OCI-M2 (cell line): Measurements from ENCODE around the gene SGF29.
"Not testable (repeated sequence)": the region's sequence is repeated elsewhere in the genome, so short reads cannot be mapped to it uniquely, and the experiment has no call there.

Experiments used
- DNase-seq: peaks from one replicate; lab custom pipeline; 2025; ENCODE audit not compliant: unreplicated experiment; lab: John Stamatoyannopoulos, UW

SGF29 gene

DNA sequence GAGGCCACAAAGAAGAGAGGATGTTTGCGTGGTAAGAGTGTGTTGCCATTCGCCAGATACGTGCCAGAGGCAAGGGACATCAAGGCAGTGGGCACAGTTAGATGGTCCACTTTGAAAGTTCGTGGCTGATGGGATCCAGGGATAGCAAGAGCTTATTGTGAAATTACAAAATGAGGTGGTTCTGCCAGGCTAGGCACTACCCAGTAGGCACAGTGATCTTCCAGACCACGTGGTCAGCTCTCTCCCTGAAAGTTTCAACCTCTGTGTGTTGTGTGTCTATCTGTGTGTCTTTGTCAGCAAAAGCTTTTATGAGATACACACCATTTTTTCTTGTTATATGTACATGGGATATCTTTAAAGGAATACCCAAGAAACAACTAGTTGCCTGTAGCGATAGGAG is 9.5 kb downstream of the SGF29 start:
- no peak for DNase-seq

DNA sequence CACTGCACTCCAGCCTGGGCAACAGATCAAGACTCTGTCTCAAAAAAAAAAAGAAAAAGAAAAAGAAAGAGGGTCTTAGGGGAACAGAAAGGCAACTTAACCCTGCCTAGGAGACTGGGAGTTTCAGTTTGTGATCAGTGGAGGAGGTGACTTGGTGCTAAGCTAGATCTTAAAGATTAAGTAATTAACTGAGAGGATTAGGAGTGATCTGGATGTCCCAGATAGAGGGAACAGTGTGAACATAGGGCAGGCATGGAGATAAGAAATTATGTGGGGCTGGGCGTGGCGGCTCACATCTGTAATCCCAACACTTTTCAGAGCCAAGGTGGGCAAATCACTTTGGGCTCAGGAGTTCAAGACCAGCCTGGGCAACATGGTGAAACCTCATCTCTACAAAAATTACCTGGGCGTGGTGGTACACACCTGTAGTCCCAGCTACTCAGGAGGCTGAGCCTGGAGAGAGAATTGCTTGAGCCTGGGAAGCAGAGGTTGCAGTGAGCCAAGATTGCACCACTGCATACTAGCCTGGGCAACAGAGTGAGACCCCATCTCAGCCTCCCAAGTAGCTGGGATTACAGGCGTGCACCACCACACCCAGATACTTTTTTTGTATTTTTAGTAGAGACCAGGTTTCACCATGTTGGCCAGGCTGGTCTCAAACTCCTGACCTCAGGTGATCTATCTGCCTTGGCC is 12.7 kb downstream of the SGF29 start:
- DNase-seq, result not testable (repeated sequence)

GRCh38 chr16:28567292-28567691 is 13.6 kb downstream of the SGF29 start:
- no peak for DNase-seq

DNA sequence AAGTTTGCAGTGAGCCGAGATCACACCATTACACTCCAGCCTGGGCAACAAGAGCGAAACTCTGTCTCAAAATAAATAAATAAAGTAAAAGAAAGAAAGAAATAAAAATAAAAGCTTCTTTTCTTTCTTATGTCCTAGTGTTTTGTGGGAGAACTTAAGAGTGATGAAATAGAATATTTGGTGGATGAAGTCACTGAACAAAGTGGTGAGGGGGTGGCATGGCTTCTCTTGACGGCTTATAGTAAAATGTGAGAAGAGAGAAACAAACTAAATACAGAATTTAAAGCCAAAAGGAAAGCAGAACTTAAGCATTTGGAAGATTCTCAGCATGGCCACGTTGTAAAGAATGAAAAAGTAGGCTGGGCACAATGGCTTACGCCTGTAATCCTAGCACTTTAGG is 15.3 kb downstream of the SGF29 start:
- DNase-seq, result no peak

DNA sequence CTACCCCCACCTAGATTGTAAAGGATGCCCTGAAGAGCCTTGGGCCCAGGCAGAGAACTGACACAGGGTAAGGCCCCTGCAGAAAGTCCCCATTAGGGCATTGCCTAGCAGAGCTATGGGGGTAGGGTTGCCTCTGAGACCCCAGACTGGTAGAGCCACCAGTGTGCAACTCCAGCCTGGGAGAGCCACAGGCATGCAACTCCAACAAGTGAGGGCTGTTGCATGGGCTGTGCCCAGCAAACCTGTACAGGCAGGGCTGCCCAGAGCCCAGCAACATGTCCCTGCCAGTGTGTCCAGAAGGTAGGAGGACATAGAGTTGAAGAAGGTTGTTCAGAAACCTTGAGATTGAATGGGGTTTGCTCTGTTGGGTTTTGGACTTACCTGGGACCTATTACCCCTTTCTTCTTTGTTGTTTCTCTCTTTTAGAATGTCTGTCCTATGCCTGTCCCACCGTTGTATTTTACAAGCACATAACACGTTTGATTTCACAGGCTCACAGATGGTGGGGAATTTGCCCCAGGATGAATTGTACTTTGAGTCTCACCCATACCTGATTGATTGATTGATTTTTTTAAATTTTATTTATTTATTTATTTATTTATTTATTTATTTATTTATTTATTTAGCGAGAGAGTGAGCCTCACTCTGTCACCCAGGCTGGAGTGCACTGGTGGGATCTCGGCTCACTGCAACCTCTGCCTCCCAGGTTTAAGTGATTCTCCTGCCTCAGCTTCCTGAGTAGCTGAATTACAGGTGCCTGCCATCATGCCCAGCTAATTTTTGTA is 16.4 kb downstream of the SGF29 start:
- DNase-seq, result no peak

DNA sequence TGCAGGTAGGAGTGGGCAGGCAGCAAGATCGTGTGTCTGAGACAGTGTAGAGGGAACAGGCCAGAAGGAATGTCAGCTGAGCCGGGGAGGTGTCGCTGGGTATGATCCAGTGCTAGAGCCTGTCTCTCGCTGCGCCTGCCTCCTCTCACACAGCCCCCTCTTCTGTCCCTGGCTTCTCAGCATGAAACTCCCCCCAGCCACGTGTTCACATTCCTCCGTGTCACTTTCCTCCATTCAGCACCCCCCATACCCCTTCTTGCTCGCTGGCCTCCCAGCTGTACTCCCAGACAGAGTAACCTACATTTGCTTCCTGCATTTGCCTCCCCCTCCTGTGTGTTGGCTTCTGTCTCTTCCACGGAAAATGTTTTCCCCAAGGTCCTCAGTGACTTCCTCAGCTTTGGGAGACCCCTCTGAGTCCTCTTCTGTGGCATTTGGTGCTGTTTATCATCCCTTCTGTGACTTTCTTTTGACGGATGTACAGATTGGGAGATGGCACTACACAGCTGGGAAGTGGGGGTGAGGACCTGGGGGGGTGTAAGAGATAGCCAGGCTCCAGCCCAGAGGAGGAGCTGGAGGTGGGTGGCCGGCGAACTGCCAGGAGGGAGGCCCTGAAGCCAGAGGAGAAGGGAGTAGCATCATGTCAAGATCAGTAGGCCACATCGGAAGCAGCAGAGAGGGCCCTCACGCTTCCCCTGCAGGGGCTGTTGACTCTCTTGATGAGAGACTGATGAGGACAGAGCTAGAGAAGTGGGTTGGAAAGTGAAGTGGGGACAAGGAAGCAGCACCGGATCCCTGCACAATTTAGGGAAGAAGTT is 19.2 kb downstream of the SGF29 start:
- no peak for DNase-seq

DNA sequence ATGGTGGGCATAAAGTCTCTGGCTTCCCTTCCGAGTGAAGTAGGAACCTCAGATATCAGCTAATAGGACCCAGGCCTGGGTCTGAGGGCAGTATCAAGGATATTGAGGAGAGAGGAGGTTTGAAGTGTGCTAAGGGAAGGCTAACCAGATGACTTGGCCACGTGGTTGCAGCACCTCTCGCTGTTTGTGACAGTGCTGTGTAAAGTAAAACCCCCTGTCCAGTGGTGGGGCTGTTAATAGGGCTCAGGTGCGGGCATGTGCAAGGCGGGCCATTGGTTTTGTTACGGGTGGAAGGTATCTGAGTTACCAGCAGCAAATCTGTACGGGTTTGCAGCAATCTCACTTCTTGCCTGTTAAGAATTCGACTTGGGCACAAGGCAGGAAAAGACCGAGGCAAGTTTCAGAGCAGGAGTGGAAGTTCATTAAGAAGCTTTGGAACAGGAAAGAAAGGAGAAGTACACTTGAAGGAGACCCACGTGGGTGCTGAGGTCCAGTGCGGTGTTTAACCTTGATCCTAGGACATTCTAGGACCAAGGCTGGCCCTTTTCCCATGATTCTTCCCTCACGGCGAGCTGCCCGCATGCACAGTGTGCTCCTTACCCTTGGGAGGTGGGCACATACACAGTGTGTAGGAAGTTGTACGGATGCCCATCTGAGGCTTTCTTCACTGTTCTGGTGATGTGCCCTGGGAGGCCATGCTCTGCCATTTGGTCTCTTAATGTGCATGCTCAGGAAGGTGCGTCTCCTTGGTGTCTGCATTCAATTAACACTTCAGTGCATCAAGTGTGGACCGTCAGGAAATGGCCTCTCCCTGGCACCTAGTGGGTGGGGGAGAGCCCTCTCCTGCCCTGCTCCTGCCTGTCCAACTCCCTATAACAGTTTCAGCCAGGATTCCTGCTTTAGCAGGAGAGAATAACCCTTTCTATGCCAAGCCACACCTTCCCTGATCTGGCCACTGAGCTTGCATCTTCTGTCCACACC is 20.3 kb downstream of the SGF29 start:
- DNase-seq, result no peak

GRCh38 chr16:28574925-28575324 is 21.2 kb downstream of the SGF29 start:
- no peak for DNase-seq

GRCh38 chr16:28575446-28576109 is 21.9 kb downstream of the SGF29 start:
- no peak for DNase-seq

DNA sequence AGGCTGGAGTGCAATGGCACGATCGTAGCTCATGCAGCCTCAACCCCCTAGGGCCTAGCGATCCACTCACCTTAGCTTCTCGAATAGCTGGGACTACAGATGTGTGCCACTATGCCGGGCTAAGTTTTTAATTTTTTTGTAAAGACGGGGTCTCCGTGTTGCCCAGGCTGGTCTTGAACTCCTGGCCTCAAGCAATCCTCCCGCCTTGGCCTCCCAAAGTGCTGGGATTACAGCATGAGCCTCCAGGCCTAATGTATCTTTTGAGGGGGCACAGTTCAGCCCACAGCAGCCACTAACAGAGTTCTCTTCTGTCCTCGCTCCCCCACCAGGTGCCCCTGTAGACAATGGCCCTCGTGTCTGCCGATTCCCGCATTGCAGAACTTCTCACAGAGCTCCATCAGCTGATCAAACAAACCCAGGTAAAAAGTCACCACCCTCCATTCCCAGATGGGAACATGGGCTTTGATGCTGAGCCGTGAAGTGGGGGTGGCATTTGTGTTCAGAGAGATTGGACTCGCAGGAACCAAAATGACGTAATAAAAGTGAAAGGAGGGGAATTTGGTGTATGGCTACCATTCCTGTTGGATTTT is 27.1 kb downstream of the SGF29 start:
- DNase-seq, result no peak

- DNase-seq, result no peak
Observed at GRCh38 chr16:28585674-28586073, 32.0 kb downstream of the SGF29 start.

DNA sequence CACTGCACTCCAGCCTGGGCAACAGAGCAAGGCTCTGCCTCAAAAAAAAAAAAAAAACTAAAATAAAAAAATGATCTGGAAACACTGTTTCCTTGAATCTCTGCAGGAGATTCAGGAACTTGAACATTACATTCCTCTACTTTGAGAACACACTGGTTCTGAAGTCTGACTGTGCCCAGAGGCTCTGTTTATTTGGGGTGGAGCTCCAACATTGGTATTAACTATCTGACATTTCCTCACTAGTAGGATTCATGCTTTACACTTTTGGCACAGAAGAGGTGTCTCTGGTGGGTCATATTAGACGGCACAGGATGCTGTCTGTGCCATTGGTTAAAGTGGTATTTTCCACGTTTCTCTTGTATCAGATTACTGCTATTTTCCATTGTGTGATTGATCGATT is 32.7 kb downstream of the SGF29 start:
- no peak for DNase-seq

GRCh38 chr16:28587386-28587785 is 33.7 kb downstream of the SGF29 start:
- no peak for DNase-seq

DNA sequence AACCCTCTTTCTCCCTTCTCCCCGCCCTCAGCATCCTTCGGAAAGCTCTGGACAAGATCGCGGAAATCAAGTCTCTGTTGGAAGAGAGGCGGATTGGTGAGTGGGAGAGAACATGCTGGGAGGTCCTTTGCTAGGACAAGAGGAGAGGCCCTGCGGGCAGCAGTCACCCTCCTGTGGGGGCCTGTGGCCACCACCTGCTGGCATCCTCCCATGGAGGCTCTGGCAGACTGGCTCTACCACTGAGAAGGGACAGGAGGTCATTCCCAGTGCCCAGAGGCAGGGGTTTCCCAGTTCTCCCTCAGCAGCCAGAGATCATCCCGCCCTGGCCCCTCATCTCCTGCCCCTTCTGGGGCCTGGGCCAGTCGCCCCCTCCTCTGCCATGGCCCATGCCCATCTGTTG is 35.3 kb downstream of the SGF29 start:
- DNase-seq, result no peak

GRCh38 chr16:28589930-28590329 is 36.2 kb downstream of the SGF29 start:
- no peak for DNase-seq

- no peak for DNase-seq
Observed at GRCh38 chr16:28590384-28591340, 36.9 kb downstream of the SGF29 start.

DNA sequence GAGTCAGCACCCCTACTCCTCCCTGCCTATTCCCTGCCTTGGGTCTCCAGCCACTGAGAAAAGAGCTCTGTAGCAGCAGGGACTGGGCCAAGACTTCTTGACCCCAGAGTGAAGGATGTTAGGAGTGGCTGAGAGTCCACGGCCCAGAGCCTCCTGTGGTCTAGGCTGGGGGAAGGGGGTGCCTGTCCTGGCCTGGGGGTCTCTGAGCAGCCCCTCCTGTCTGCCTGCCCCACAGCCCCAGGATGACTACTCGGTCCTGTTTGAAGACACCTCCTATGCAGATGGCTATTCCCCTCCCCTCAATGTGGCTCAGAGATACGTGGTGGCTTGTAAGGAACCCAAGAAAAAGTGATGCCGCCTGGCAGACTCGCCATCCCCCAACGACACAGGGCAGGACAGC is 37.6 kb downstream of the SGF29 start:
- no peak for DNase-seq

DNA sequence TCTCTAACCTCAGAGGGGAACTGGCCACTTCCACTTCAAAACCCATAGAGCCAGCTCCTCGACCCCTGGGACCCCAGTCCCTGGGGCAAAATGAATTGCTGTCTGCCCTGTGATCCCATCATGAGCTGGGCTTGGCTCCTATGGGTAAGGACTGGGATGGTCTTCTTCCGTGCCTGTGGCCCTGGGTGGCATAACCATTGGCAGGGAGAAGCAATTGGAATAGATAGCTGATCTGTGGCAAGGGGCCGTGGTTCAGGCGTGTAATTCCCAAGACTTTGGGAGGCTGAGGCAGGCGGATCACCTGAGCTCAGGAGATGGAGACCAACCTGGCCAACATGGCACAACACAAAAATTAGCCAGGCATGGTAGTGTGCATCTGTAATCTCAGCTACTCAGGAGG is 38.8 kb downstream of the SGF29 start:
- DNase-seq, result no peak
